ENCODE data around the gene IRX2.

GRCh38 chr5:2708751-2709150 is 42.7 kb downstream of the IRX2 start:
- TF ChIP-seq CTCF (IDR thresholded peaks at IDR 0.05) = no peak
- TF ChIP-seq EP300 (IDR thresholded peaks at IDR 0.05) = no peak

All from stomach (tissue), 4 donors.